ENCODE measurements around the gene PTPRQ.

Gene PTPRQ

DNA sequence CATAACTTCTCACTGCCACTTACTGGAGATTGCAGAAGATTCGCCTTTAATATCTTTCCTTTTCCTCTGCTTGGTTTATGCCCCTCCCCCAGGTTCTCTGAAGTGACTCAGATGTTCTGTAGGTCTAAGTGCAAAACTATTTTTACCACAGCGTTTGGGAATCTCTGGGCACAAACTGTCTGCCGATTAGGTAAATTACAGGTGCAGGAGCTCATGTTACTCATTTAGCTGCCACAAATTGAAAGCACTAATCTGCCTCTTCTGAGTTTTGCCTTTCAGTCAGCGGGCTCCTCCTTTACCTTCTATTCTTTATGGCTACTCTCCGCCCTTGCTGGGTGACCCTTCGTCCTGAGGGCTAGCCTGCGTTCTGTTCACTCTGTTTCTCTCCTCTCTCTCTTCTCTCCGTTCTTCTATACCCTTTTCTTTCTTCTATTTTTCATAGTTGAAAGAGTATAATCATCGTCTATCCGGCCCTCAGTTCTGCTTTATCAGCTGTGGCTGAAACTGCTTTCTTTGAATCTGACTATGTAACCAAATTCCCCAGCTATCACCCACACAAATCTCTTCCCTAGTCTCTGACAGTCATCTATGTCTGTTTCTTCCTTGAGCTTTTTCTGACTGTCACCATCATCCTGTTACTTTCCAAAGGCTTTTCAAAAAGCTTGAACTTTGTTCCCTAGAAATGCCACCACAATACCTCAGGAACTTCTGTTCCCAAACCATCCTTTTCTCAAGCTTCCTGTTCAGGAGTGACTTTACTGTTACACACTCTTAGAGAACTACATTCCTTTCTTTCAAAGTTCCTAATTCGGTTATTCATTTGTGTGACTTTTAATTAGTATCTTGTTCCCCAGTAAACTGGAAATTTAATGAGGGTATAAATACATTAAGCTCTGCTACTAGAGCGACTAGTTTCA lies 259.1 kb downstream of the PTPRQ start:
- DNase-seq (ENCODE audit: low read depth), result peak; percentile 75

DNA sequence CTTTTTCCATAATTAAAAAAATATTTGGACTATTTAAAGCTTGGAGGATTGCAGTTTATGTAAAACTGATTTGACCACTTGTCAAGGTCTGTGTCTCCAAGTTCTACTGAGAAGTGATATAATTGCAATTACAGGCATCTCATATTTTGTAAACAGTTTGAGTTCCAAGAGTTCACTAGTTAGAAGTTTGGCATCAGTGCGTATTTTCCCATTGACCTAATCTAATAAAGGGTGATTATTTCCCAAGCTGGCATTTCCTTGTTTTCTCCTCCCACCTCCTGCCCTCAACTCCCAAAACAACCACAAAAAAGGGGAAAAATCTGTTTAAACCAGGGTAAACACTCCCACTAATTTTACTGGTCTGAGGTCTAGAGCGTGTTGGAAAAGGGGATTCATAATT lies 260.4 kb downstream of the PTPRQ start:
- DNase-seq (ENCODE audit: low read depth), result no peak

DNA sequence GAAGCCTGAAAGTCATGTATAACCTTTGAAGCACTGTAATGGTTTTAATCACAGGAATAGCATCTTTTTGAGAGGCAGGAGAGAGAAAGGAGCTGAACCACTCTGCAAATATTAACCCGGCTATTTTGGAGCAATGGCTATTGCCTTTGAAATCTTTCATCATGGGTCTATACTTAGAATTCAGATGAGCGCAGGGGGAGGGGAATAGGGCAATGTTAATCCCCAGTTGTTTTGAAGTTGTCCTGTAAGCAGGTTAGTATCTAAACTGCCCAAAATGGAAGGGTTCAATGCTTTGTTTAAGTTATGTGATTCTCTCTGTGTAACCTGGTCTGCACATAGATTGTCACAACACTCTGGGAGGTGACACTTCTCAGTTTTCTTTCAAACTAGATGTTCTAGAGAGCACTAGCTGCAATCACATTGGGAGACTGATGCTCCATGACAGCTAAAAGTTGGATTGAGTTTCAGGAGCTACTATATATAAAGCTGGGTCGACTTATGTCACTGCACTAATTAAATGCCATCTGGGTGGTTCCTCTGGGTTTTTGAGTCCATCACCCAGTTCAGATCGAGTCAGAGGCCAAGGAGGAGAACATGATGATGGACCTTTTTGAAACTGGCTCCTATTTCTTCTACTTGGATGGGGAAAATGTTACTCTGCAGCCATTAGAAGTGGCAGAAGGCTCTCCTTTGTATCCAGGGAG lies 263.2 kb downstream of the PTPRQ start, which contains the start of gene MYF6:
TSS of gene MYF6 (plus strand) at position 509 of the 704 bp plus-strand sequence. CDS start at position 595, 86 bp downstream.
- DNase-seq (ENCODE audit: low read depth), result no peak

DNA sequence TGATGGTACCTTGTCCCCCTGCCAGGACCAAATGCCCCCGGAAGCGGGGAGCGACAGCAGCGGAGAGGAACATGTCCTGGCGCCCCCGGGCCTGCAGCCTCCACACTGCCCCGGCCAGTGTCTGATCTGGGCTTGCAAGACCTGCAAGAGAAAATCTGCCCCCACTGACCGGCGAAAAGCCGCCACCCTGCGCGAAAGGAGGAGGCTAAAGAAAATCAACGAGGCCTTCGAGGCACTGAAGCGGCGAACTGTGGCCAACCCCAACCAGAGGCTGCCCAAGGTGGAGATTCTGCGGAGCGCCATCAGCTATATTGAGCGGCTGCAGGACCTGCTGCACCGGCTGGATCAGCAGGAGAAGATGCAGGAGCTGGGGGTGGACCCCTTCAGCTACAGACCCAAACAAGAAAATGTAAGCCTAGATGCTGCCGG lies 263.8 kb downstream of the PTPRQ start:
- no peak for DNase-seq (ENCODE audit: low read depth)

DNA sequence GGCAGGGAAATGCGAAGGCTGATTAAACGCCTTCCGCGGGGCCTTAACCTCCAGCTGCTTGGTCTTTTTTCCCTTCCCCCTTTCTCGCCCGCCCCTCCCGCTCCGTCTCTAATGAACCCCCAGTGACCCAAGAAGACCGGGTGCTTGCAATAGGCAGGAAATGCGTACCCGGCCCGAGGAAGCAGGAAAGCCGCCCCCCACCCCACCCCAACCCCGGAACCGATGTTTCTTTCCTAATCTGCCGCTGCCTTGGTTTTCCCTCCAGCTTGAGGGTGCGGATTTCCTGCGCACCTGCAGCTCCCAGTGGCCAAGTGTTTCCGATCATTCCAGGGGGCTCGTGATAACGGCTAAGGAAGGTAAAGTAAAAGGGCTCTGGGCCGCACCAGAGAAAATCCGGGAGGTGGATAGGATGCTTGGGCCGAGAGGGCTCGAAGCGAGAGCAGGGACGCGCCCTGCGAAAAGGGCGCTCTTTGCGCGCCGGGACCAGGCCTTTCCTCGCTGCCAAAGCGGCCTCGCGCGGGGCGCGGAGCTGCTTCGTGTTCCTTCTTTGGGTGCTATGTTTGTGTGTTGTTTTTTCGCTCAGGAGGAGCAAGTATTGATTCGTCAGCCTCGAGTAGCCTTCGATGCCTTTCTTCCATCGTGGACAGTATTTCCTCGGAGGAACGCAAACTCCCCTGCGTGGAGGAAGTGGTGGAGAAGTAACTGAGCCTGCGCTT lies 264.4 kb downstream of the PTPRQ start:
- DNase-seq (ENCODE audit: low read depth), result no peak

DNA sequence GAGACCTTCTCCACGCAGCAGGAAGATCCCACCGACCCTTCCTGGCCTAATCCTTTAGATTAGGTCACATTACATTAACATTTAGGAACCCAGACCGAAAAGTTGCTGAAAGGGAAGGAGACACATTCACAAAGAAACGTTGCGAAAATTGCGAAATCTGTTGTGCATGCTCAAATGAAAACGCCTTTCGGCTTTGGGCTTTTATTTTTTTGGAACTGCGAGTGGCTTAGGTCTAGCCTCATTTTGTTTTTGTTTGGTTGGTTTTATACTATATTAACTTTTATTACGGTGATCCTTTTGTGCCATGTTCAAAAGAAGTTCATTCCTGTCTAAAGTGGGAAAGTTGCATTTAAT lies 264.9 kb downstream of the PTPRQ start:
- no peak for DNase-seq (ENCODE audit: low read depth)

DNA sequence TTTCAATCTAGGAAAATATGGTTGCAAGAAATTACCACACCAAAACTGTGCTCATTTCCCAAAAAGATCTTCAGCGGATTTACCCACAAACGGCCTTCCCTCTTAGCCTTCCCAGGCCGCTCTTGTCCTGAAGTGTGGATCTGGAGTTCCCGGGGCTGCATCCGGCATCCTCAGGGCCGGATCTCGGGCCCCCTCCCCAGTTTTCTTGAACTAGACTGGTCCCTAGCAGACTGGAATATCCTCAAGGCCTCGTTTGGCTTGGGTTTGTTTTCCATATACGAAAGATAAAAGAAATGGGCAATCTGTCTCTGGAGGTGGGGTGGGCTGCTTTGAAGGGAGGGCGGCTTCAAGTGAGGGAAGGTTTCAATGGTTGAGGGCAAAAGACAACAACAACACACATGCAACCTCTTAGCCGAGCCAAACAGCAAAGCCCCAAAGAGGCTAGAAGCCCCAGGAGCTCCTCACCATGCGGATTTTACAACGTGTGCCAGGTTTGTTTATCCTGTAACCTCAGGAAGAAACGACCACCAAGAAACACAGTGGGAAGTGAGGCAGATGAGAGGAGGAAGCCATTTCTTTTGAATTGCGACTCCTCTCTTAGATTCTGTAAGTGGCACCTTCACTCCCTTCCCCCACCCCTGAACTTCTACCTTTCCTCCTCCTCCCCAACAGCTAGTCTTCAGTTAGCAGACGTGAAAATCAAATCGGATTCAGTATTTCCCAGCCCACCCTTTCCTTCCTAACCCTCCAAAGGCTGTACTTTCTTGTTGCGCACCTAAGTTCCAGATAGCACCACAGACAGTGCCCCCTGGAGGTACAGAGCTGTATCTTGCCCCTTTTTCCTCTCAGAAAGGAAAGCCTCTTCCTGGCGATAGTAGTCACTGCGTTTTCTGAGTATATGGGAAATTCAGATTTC lies 266.0 kb downstream of the PTPRQ start:
- DNase-seq (ENCODE audit: low read depth), result no peak

DNA sequence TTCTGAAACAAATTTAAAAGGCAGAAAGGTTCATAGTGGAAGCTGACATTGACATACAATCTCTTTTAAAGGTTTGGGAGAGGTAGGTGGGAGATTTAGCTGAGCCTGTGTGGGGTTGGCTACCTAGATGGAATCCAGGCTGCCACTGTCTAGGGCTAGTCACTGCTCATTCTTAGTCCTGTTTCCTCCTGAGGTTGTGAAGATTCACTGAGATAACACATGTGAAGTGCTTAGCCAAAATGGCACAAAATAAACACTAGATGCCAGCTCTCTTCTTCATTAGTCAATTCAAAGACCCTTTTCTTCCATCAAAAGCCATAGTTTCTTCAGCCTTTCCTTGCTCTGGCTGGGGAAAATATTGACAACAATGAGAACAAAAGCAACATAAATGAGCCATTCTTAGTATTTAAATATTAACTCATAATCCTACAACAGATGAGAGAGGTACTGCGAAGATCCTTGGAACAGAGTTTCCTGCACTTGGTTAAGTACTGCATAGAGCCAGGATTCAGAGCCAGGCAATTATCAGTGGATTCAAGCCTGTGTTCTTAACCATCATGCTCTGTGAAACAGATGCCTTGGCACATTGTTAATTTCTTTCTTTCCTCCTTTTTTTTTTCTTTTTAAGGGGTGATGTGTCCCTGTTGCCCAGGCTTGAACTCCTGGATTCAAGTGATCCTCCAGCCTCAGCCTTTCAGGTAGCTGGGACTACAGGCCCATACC lies 266.9 kb downstream of the PTPRQ start:
- DNase-seq (ENCODE audit: low read depth), result no peak

DNA sequence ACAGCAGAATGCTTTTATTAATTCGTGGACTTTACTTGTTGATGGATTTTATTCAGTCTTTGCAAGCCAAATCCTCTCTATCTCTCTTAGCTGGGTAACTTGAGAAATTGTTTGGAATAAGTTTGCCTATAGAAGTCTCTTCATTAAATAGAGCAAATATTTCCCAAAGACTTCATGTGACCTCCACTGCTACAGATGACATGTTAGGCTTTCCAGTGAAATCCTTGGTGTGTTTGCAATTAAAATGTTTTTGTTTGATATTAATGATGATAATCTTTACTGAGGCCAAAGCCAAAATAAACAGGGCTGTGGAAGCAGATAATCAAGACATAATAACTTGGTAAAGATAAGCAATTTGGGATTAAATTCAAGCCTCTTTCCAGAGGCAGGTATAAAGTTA lies 267.8 kb downstream of the PTPRQ start:
- no peak for DNase-seq (ENCODE audit: low read depth)

DNA sequence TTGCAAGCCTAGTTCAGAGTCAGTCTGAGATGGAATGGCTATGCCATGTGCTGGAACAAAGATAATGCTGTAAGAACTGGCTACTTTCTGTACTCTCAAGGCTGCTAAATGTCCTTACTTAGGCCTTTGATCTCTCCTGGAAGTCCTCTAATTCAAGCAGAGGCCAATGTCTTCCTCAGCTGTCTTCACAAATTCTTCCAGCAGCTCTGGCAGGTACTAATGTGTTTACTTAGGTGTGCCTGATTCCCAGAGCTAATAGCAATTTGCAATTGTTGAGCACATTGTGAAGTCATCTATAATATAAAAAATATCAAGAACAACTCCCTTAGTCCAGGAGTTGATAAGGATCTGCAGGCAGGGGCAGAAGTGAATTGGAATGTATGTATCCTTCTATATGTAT lies 268.8 kb downstream of the PTPRQ start:
- no peak for DNase-seq (ENCODE audit: low read depth)

DNA sequence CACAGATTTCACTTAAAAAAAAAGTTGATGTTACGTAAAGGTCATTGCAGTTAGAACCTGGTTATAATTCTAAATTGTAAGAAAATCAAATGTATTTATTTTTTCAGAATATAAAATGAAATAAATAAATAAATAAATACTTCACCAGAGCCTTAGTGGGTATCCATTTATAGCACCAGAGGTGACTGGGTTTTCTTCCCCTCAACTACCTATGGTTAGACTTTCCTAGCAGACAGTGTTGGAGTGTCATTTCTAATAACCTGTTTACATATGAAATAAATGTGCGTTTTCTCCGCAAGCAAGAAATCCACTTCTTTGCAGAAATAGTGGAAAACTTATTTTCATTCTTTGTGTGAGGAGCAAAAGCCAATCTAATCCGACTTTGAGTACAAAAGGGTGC lies 269.4 kb downstream of the PTPRQ start:
- DNase-seq (ENCODE audit: low read depth), result no peak

DNA sequence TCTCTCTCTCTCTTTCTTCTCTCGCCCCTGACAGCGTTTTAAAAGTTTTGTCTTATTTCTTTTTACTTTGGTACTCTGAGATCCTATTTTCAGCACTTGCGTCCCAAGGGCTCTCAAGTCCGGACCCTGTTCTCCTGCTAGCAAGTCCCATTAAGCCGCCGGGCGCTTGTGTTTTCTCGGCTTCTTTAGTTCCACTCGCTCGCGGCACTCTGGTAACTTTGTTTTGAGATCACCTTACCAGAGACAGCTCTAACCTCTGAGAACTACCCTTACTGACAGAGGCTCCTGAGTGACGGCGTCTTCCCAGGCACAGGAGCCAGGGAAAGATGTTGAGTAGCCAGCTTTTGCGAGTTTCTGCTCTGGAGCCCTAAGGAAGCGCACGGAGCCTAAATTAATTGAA lies 270.0 kb downstream of the PTPRQ start:
- DNase-seq (ENCODE audit: low read depth), result no peak

DNA sequence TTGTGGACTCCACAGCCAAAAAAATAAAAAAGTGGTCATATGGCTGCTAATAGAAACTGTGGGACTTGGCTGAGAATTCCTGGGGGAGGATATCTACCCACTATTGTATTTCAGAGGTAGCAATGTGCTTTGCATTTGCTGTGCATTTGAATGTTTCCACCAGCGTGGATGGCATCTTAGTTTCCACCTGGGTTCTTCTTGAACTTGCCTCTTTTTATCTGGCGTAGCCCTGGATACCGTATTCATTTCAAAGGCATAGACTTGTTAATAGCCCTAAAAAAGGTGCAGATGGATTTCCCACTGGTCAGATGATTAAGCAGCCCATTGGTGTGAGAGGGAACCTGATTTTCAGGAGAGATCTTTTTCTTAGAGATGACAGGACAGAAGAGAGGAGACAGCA lies 270.8 kb downstream of the PTPRQ start:
- no peak for DNase-seq (ENCODE audit: low read depth)

DNA sequence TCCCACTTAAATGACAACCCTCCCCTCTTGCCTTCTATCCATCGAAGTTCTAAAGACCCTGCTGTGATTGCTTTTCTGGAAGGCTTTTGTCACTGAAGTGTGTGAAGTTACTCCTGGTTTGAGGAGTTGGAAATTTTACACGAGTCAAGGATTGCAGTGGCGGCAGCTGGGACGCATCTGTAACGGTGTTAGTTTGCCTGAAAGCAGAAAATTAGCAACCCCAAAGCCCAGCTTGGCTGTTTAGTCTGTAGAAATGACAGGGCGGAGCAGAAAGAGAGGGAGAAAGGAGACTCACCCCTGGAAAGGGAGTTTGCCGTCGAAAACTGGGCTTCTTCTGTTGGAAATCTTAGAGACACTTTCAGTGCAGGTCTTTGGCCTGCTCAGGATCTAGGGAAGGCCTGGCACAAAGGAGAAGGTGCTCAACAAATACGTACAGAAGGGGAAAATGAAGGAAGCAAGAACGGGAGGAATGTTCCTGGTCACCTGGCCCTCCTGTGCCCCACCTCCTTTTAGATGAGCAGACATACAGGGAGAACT lies 271.7 kb downstream of the PTPRQ start:
- DNase-seq (ENCODE audit: low read depth), result no peak

DNA sequence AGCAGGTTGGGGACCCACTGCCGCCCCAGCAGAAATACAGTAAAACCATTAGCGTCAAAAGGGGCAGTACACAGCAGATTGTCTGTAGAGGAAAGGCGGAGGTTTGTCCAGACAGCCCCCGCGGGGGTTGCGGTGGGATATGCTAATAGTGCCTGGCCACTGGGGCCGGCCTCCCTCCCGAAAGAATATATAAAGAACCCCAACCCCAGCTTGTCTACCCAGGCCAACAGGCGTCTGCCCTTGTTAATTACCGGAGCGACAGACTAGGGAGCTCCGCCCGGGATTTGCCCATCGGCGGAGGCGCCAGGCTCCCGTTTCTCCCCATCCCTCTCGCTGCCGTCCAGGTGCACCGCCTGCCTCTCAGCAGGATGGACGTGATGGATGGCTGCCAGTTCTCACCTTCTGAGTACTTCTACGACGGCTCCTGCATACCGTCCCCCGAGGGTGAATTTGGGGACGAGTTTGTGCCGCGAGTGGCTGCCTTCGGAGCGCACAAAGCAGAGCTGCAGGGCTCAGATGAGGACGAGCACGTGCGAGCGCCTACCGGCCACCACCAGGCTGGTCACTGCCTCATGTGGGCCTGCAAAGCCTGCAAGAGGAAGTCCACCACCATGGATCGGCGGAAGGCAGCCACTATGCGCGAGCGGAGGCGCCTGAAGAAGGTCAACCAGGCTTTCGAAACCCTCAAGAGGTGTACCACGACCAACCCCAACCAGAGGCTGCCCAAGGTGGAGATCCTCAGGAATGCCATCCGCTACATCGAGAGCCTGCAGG lies 272.8 kb downstream of the PTPRQ start, which contains the start of gene MYF5:
TSS of gene MYF5 (plus strand) at position 217 of the 774 bp plus-strand sequence. CDS start at position 369, 152 bp downstream.
- DNase-seq (ENCODE audit: low read depth), result no peak

DNA sequence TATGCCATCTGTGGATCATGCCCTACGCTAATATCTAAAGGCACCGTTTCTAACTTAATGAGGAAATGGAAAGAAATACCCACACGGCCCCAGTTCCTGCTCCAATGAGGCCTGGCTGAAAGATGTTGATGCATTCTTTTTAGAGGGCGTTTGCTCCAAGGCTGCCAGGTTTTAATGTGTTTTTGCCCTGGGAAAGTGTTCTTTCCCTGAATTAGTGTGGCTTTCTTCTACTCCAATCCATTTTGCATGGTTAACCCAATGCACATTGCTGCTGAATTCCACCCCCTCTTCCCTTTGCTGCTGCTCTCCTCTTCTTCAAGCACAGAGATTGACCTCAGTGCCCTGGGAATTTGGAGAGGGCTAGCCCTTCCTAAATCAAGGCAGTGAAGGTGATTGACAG lies 273.8 kb downstream of the PTPRQ start:
- DNase-seq (ENCODE audit: low read depth), result no peak

DNA sequence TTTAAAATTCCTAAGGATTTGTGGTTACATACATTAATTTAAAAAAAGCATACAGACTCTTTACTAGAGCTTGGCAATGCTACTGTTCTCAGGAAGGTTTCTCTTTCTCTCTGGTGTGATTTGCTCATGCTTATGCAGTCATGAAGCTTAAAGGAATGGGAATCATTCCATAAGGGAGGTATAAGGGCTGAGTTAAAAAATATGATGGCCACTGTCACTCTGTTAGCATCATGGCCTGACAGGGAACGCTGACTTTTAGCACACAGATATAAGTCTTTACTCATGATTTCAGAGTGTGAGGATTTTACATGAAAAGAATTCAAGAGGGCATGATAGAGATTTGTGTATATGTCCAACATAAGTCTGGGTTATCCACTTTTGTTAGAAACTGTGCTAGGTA lies 276.5 kb downstream of the PTPRQ start:
- no peak for DNase-seq (ENCODE audit: low read depth)

DNA sequence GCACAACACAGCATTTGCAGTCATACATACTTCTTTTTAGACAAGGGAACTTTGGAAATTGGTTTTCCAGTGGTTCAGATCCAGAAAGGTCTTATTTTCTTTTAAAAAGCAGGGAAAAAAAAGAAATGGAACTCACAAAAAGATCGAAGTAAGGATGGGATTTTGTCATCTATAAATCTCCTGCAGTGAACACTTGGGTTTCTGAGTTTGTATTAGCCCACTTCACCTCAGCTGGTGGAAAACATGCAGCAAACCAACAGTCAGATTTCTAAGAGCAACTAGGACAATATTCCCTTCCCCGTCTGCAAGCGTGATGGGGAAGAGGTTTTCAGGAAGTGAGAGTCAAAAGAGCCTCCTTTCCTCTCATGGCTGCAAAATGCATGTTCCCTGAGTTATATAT lies 277.3 kb downstream of the PTPRQ start:
- no peak for DNase-seq (ENCODE audit: low read depth)
